ENCODE results near the gene KCNJ11.
"Not testable (repeated sequence)": the region's sequence is repeated elsewhere in the genome, so short reads cannot be mapped to it uniquely, and the experiment has no call there.

KCNJ11 gene

DNA sequence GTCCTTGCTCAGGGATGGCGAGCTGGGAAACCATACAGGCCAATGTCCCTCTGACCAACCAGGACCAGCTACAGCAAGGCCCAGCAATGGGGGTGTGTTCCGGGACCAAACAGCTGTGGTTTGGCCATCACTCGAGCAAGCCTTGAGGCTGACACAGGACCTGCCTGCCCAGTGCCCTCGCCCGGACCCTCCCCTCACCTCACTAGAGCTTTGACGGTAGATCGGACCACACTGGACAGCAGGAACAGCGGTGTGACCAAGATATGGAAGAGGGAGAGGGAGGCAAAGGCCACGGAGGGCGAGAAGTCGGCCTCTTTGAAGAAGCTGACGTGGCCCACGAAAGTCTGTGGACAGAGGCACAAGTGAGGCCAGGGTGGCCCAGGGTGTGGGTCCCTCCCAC is 42.2 kb upstream of the KCNJ11 start:
- H3K4me3 ChIP-seq (ENCODE audit: low read depth in 1 of 2, low read length in 1 of 2) = no peak overlapping the region
- no peaks in the 10 kb centered on the region for H3K36me3 ChIP-seq
- H3K9me3 ChIP-seq = no peaks in the 10 kb centered on the region
- no peaks in the 10 kb centered on the region for H3K27me3 ChIP-seq
- TF ChIP-seq, protein P1, sequence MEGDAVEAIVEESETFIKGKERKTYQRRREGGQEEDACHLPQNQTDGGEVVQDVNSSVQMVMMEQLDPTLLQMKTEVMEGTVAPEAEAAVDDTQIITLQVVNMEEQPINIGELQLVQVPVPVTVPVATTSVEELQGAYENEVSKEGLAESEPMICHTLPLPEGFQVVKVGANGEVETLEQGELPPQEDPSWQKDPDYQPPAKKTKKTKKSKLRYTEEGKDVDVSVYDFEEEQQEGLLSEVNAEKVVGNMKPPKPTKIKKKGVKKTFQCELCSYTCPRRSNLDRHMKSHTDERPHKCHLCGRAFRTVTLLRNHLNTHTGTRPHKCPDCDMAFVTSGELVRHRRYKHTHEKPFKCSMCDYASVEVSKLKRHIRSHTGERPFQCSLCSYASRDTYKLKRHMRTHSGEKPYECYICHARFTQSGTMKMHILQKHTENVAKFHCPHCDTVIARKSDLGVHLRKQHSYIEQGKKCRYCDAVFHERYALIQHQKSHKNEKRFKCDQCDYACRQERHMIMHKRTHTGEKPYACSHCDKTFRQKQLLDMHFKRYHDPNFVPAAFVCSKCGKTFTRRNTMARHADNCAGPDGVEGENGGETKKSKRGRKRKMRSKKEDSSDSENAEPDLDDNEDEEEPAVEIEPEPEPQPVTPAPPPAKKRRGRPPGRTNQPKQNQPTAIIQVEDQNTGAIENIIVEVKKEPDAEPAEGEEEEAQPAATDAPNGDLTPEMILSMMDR (IDR thresholded peaks at IDR 0.05) = no peak
- peaks cover 0 to 5% of the 10 kb centered on the region in 2 experiments for H3K4me1 ChIP-seq (ENCODE audit: control insufficient read depth in 1 of 2, insufficient read depth in 1 of 2, low read depth in 1 of 2, low read length in 1 of 2)
- no peak overlapping the region for H3K27ac ChIP-seq

DNA sequence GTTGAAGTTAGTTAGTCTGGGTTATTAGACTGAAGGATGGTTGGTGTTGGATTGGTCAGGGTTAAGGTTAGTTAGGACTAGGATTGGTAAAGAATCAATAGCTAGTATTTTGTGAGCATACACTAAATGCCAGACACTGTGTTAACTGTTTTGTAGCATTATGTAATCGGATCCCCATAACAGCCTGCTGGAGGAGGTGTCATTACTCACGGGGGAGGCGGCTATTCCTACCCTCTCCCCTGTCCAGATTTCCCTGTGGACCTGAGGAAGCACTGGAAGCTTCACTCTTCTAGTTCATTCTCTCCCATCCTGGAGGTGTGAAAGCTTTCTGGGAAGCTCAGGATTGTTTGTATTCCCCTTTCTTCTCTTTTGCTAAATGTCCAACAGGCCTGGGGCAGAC is 40.5 kb upstream of the KCNJ11 start:
- no peaks in the 10 kb centered on the region for H3K9me3 ChIP-seq
- H3K36me3 ChIP-seq = no peaks in the 10 kb centered on the region
- H3K4me1 ChIP-seq (ENCODE audit: control insufficient read depth in 1 of 2, insufficient read depth in 1 of 2, low read depth in 1 of 2, low read length in 1 of 2) = peaks cover 0 to 5% of the 10 kb centered on the region in 2 experiments
- H3K27me3 ChIP-seq = no peaks in the 10 kb centered on the region
- H3K4me3 ChIP-seq (ENCODE audit: low read depth in 1 of 2, low read length in 1 of 2) = no peak overlapping the region
- TF ChIP-seq, protein P1 (IDR thresholded peaks at IDR 0.05) = no peak
- H3K27ac ChIP-seq = no peak overlapping the region

DNA sequence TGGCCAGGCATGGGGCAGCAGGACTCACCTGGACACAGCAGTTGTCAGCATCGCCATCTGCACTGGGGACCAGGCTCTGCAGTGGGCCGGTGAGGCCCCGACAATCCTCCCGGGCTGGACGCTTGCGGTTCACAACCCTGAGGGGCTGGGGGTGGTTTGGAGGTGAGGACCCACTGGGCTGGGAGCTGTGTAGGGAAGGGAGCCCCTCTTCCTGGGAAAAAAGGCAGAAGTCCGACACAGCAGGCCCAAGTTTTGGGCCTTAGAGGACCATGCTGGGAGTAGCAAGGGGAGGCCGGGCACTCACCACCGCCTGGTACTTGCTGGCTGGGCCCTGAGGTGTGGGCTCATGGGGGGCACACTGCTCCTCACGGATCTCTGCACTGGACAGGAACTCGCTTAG is 39.8 kb upstream of the KCNJ11 start:
- no peaks in the 10 kb centered on the region for H3K27me3 ChIP-seq
- no peaks in the 10 kb centered on the region for H3K9me3 ChIP-seq
- H3K4me1 ChIP-seq (ENCODE audit: control insufficient read depth in 1 of 2, insufficient read depth in 1 of 2, low read depth in 1 of 2, low read length in 1 of 2) = peaks cover 0 to 5% of the 10 kb centered on the region in 2 experiments
- H3K36me3 ChIP-seq = no peaks in the 10 kb centered on the region
- TF ChIP-seq, protein P1 (IDR thresholded peaks at IDR 0.05) = no peak
- no peak overlapping the region for H3K27ac ChIP-seq
- H3K4me3 ChIP-seq (ENCODE audit: low read depth in 1 of 2, low read length in 1 of 2) = no peak overlapping the region

DNA sequence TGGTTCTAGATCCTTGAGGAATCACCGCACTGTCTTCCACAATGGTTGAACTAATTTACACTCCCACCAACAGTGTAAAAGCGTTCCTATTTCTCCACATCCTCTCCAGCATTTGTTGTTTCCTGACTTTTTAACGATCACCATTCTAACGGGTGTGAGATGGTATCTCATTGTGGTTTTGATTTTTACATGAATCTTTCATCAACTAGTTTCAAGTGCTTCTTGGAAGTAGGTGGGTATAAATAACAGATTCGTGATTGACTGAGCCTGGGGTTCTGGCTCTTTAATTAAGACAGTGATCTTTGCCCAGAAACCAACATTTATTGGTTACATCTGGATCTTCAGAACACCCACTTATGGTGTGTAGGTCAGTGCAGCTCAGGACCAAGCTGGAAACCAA is 37.8 kb upstream of the KCNJ11 start:
- not testable (repeated sequence) for H3K4me3 ChIP-seq (ENCODE audit: low read depth in 1 of 2, low read length in 1 of 2); H3K4me1 ChIP-seq (ENCODE audit: control insufficient read depth in 1 of 2, insufficient read depth in 1 of 2, low read depth in 1 of 2, low read length in 1 of 2); H3K27ac ChIP-seq; H3K9me3 ChIP-seq; H3K36me3 ChIP-seq; H3K27me3 ChIP-seq

DNA sequence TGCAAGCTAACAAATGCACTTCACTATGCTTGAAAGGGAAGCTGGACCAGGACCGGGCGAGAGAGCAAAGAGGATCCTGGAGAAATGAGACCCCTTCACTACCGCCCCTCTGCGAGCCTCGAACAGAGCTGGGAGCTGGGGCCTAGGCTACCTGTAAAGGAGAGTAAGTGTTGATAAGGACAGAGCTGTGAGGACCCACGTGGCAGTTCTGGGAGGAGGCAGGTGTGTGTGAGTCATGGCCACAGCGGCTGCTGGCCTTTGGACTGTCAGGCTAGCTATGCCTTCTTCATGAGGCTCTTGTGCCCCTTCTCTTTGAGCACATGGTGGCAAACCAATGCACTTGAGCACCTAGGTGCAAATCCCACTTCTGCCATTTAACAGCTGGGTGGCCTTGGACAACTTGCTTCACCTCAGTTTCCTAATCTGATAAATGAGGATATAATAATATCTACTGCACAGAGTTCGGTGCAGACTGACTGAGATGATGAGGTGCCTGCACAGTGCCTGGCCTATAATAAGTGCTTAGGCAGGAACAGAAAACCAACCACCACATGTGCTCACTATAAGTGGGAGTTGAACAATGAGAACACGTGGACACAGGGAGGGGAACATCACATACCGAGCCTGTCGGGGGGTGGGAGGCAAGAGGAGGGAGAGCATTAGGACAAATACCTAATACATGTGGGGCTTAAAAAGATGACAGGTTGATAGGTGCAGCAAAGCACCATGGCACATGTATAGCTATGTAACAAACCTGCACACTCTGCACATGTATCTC is 35.3 kb upstream of the KCNJ11 start:
- peaks cover 0 to 5% of the 10 kb centered on the region in 2 experiments for H3K4me1 ChIP-seq (ENCODE audit: control insufficient read depth in 1 of 2, insufficient read depth in 1 of 2, low read depth in 1 of 2, low read length in 1 of 2)
- H3K36me3 ChIP-seq = no peaks in the 10 kb centered on the region
- TF ChIP-seq, protein P1 (IDR thresholded peaks at IDR 0.05) = no peak
- no peak overlapping the region for H3K4me3 ChIP-seq (ENCODE audit: low read depth in 1 of 2, low read length in 1 of 2)
- H3K9me3 ChIP-seq = no peaks in the 10 kb centered on the region
- no peaks in the 10 kb centered on the region for H3K27me3 ChIP-seq
- H3K27ac ChIP-seq = no peak overlapping the region

DNA sequence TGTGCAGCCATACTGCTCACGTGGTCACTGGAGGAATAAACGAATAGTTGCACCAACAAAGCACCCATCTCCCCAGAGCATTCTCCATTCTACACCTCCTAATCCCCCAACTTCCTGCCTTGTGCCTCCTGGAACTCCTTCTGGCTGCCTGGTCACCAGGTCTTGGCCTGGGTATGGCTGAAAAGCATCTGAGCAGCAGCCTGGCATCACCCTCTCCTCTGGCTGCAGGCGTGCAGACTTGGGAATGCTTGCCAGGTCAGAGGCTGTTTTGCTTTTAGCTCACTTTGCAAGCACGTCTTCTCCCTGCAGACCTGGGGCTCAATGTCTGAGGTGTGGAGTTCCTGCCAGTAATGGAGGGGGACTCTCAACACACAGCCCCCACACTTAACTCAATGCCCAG is 33.3 kb upstream of the KCNJ11 start:
- H3K27ac ChIP-seq = no peak overlapping the region
- no peaks in the 10 kb centered on the region for H3K36me3 ChIP-seq
- H3K4me1 ChIP-seq (ENCODE audit: control insufficient read depth in 1 of 2, insufficient read depth in 1 of 2, low read depth in 1 of 2, low read length in 1 of 2) = peaks cover 0 to 5% of the 10 kb centered on the region in 2 experiments
- no peak overlapping the region for H3K4me3 ChIP-seq (ENCODE audit: low read depth in 1 of 2, low read length in 1 of 2)
- TF ChIP-seq, protein P1 (IDR thresholded peaks at IDR 0.05) = no peak
- no peaks in the 10 kb centered on the region for H3K27me3 ChIP-seq
- no peaks in the 10 kb centered on the region for H3K9me3 ChIP-seq

All from neutrophil (primary cell).